GM18517 (cell line): ENCODE results near the gene ITSN2.

ENCODE experiments used
- ATAC-seq: cut with Tn5 transposase; IDR thresholded peaks from one replicate; pipeline ENCODE4 v1.9.1; 2021; ENCODE audit warnings: mild to moderate bottlenecking, moderate library complexity; ENCODE audit not compliant: unreplicated experiment

The ITSN2 gene

DNA sequence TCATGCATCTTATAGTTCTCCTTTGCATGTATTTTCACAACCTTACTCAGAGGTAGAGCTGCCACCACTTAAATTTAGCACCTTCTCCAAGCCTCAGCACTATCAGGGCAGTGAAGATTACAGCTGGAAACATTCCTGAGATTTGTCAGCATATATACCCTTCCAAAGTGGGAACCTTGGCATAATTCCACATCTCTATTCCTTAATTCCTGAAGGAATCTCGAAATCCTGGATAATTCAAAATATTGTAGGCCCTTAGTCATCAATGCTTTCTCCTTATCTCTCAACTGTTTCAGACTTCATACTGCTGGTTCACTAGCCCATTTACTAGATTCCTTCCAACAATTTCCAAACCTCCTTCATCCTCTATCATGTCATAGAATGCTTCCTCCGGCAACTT, 87.4 kb downstream of the ITSN2 start:
- ATAC-seq: no peak

- no peak for ATAC-seq
Measured at GRCh38 chr2:24272161-24272802, 88.1 kb downstream of the ITSN2 start.

DNA sequence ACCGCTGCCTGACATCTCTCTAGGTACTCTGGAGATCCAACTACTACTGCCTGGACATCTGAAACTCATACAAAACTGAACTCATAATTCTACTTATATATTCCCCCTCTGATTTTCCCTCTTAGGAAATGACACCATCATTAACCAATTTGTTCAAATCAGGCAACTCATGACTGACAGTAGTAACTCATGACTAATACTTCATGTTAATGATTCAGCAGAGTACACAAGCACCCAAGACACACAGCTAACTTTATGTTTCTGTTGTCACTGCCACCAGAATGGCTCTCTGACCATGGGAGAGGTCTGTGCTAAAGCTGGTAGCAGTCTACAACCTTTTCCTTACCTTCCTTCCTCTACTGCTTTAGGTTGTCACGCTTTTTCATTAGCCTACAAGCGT, 91.1 kb downstream of the ITSN2 start:
- no peak for ATAC-seq

DNA sequence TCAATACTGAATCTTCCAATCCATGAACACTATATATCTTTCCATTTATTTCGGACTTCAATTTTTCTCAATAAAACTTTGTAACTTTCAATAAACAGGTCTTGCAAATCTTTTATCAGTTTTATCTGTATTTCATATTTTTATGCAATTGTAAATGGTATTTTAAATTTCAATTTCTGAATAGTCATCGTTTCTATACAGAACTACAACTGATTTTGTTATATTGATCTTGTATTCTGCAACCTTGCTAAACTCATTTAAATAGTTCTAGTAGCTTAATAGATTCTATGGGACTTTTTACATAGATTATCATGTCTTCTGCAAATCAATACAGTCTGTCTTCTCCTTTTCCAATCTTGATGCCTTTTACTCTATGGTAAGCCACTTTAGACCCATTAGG, 95.1 kb downstream of the ITSN2 start:
- no peak for ATAC-seq

- no peak for ATAC-seq
Measured at GRCh38 chr2:24262421-24262970, 97.8 kb downstream of the ITSN2 start.

- no peak for ATAC-seq
Measured at GRCh38 chr2:24261441-24261840, 98.9 kb downstream of the ITSN2 start.

DNA sequence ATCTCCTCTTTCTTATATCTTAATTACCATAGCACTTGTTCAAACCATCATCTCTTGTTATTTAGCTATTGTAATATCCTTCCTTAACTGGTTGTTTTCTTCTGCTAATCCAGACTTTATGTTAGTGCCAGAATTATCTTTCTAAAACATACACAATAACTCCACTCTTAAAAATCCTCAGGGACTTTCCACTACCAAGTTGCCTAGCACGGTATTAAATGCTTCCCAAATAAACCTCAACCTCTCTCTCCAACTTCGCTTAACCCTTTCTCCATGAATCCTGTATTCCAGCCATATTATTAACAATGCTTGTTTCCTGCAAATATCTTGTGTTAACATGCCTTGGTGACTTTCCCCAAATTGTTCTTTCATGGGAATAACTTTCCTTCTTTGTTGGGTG, 101.0 kb downstream of the ITSN2 start:
- ATAC-seq: no peak

DNA sequence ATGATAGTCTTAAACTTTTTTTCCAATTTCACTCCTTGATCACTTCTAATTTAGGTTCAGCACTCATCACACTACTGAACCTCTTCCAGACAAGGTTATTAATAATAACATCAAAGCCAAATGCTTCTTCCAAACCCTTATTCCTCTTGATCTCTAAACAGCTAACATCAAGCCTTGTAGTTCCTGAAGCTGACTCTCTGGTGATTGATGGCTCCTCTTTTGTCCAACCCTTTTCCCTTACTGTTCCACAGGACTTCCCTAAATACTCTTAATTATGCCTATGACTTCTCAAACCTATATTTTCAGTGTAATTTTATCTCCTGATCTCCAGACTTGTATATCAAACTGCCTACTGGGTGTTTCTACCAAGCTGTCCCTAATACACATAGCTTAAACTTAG, 101.6 kb downstream of the ITSN2 start:
- ATAC-seq: no peak

GRCh38 chr2:24253303-24253919, 106.9 kb downstream of the ITSN2 start:
- no peak for ATAC-seq

DNA sequence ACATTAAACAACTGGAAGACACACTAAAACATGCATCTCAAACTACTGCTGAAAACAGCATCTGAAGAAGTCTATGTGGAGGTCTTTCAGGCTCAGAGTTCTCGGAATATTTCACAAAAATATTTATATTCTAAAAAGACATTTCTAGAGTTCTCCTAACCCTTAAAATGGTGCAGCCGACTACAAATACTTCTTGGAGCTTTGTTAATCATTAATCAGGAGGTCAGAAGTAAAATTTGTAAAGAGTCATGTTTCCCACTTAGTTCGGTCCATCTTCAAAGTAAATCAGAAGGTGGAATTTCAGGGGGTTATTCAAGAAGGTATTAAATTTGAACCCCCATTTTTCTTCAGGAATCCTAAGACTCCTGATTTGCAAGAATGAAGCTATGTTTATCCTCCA, 112.7 kb downstream of the ITSN2 start:
- no peak for ATAC-seq

DNA sequence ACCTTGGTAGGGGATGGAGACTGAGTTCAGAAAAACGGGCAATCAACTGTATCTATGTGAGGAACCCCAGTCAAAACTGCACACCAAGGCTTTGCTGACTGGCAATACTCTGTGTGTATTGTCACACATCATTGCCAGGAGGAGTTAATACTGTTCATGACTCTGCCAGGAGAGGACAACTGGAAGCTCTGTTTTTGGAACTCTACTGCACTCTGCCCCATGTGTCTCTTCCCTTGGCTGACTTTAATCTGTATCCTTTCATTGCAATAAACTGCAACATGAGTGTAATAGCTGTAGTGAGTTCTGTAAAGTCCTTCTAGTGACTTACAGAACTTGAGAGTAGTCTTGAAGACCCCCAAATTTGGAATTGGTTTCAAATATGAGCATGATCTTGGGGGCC, 113.2 kb downstream of the ITSN2 start:
- no peak for ATAC-seq

GRCh38 chr2:24245986-24246776, 114.2 kb downstream of the ITSN2 start:
- no peak for ATAC-seq

GRCh38 chr2:24241528-24241927, 118.8 kb downstream of the ITSN2 start:
- ATAC-seq: no peak

- ATAC-seq: no peak
Measured at GRCh38 chr2:24239553-24239952, 120.8 kb downstream of the ITSN2 start.

GRCh38 chr2:24238158-24238557, 122.2 kb downstream of the ITSN2 start:
- ATAC-seq: no peak

DNA sequence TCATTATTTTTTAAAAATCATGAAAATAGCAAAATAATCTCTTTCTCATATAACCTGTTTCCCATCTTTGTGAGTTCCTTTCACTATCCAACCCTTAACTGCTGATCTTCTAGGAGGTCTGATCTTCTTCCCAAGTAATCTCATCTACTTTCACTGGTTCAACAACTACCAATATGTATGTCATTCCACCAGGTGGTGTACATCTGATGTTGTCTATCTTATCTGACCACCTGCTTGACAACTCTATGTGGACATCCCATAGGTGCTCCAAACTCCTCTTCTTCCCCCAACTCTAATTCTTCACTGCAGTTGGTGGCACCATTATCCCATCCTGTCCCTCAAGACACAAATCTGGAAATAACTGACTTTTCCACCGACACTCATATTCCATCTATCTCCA, 123.0 kb downstream of the ITSN2 start:
- no peak for ATAC-seq

DNA sequence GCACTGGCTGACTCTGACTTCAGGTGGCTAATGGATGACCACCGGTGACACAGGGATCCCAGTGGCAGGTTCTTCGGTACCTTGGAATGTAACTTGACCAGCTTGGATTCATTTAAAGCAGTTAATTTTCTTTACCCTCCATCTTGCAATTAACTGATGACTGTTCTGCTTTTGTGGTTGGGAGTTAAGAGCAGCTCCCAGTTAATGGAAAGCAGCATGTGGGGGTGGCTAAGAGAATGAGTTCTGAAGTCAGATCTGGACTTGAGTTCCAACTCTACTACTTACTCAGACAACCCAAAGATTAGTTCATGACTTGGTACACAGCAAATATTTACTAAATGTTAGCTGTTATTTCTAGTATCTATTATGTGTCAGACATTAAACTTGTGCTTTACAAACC, 127.0 kb downstream of the ITSN2 start:
- no peak for ATAC-seq

GRCh38 chr2:24231461-24231881, 128.9 kb downstream of the ITSN2 start:
- no peak for ATAC-seq

DNA sequence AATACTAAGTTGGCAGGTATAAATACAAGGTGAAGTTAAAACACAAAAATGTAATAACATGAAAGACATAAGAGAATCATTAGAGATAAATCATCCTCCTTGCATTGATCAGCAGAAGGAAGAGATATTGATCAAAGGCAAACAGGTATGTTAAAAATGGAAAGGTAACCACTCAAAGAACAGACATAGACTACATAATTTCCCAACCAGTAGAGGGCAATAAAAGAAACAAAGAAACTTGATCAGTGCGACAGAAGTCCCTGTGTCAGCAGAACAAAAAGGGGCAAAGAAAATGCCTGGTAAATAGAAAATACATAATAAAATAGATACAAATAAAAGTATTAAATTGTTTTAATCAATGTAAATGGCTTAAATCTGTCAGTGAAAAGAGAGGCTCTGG, 131.9 kb downstream of the ITSN2 start:
- ATAC-seq: no peak

- no peak for ATAC-seq
Measured at GRCh38 chr2:24225499-24226242, 134.7 kb downstream of the ITSN2 start.

DNA sequence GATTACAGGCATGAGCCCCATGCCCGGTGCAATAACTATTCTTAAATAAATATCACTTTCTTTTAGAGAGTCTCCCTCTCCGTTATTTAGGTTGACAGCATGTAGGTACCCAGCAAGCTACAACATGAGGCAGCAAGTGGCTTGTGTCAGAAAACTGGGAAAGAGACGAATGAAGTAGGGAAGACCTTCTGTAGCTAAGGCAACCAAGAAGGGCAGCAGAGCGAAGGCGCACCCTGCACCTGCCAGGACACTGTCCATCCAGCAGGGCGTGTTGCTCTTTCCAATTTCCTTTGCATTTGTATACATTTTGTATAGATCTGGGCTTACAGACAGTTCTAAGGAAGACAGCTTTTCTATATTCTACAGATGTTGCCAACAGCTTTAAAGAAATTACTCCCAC, 137.4 kb downstream of the ITSN2 start:
- ATAC-seq: no peak
